Measurements from ENCODE around the gene PEX19.
A peak's percentile ranks its signal among the peaks of the same experiment; 100 is the strongest.

PEX19 gene

DNA sequence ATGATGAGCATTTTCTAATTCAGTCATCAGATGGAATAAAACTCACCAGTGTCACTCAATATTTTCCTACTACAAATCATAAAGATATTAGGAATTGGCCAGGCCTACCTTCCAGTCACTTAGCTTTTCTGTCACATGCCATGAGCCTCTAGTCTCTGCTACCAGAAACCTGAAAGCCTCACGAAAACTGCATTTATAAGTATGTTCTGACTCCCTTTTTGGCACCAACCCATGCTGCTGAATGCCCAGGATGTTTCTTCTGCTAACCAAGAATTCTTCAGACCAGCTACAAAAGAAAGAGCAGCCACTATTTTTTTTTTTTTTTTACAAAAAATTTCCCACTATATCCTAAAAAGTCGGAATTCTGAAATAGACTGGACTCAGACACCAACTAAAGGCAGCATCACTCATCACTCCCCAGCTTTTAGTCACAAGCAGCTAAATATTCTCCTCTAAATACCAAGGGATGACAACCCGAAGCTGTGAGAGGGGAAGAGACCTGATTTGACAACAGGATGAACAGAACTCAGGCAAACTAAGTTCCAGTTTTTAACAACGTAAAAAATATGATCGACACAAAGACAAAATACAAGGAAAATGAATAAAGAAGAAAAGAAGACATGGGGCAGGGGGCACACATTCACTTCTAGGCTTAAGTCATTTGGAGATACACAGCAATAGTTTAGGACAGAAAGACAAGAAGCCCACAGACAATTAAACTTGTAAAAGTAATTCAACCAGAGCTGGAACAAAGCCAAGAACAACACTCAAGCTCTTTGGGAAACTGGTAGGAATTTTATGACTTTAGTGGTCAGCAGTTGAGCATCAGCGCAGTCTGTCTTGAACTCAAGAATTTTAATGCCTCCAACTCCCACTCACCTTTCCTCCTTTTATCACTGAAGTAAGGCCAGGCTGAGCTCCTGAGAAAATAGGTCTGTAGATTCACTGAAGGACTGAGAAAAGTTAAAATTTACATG lies 24.2 kb downstream of the PEX19 start:
- Mint-ChIP-seq H3K36me3 (ENCODE audit: low read depth) (peaks cover 28% of the 10 kb centered on the region), H3K27me3 (peaks cover 2% of the 10 kb centered on the region), H3K27ac (peak overlapping the region; percentile 100), H3K4me1 (peaks cover 71% of the 10 kb centered on the region), H3K4me3 (peak overlapping the region; percentile 100), H3K9me3 (no peaks in the 10 kb centered on the region)
- DNase-seq (no peak), ATAC-seq (no peak)

DNA sequence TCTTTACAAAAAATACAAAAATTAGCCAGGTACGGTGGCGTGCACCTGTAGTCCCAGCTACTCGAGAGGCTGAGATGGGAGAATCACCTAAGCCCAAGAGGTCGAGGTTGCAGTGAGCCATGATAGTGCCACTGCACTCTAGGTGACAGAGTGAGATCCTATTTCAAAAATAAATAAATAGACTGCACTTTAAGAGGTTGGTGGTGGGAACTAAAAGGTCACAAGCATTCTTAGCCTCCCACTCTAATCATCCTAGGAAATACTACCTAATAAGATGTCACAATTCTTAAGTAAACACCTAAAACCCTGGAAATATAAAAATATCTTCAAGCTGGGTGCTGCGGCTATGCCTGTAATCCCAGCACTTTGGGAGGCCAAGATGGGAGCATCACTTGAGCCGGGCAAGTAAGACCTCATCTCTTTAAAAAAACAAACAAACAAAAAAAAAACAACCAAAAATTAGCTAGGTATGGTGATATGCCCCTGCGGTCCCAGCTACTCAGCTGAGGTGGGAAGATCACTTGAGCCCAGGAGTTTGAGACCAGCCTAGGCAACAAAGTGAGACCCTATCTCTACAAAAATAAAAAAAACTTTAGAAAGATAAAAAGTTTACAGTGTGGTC lies 26.6 kb downstream of the PEX19 start:
- ATAC-seq = no peak
- Mint-ChIP-seq H3K36me3 (ENCODE audit: low read depth) (peaks cover 30% of the 10 kb centered on the region), H3K9me3 (no peaks in the 10 kb centered on the region), H3K4me3 (no peak overlapping the region), H3K27me3 (peaks cover 2% of the 10 kb centered on the region), H3K4me1 (peaks cover 61% of the 10 kb centered on the region), H3K27ac (no peak overlapping the region)
- no peak for DNase-seq

GRCh38 chr1:160257411-160258015 lies 27.4 kb downstream of the PEX19 start:
- DNase-seq = no peak
- no peak overlapping the region for H3K27ac Mint-ChIP-seq
- peaks cover 55% of the 10 kb centered on the region for H3K4me1 Mint-ChIP-seq
- H3K9me3 Mint-ChIP-seq = no peaks in the 10 kb centered on the region
- H3K36me3 Mint-ChIP-seq (ENCODE audit: low read depth) = peaks cover 32% of the 10 kb centered on the region
- H3K4me3 Mint-ChIP-seq = no peak overlapping the region
- H3K27me3 Mint-ChIP-seq = peaks cover 2% of the 10 kb centered on the region
- ATAC-seq = no peak

DNA sequence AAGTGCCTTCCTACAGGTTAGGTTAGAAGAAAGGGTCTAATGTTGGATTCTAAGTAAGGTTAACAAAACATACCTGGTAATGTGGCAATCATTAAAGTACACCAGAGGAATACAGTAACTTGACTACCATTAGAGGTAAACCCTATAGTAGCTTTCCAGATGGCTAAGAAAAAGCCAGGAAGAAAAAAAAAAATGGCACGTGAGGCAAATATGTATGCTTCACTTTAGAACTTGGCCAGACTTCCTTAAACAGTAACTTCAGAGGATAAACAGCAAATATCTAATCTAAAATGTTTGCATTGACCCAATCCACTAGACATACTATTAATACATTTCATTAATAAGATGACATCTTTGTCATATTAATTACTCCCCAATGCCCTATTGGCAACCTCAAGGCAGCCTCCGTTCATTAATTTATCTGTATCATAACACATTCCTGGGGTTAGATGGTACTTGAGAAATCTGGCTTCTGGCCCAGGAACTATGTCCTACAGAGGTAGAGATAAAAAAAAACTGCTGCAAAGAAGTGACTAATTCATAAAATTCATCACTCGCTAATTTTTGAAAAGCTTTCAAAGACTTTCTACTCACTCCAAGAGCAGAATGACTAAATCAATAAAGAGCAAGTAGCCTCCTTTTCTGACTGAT lies 28.4 kb downstream of the PEX19 start:
- H3K4me3 Mint-ChIP-seq = no peak overlapping the region
- H3K36me3 Mint-ChIP-seq (ENCODE audit: low read depth) = peaks cover 27% of the 10 kb centered on the region
- ATAC-seq (no peak), DNase-seq (no peak)
- no peaks in the 10 kb centered on the region for H3K9me3 Mint-ChIP-seq
- no peaks in the 10 kb centered on the region for H3K27me3 Mint-ChIP-seq
- H3K4me1 Mint-ChIP-seq = peaks cover 53% of the 10 kb centered on the region
- no peak overlapping the region for H3K27ac Mint-ChIP-seq

- H3K27me3 Mint-ChIP-seq = no peaks in the 10 kb centered on the region
- H3K4me3 Mint-ChIP-seq = no peak overlapping the region
- H3K4me1 Mint-ChIP-seq = peaks cover 48% of the 10 kb centered on the region
- ATAC-seq = no peak
- no peaks in the 10 kb centered on the region for H3K9me3 Mint-ChIP-seq
- H3K36me3 Mint-ChIP-seq (ENCODE audit: low read depth) = peaks cover 25% of the 10 kb centered on the region
- H3K27ac Mint-ChIP-seq = no peak overlapping the region
- DNase-seq = no peak
These were observed 29.1 kb downstream of the PEX19 start for GRCh38 chr1:160255781-160256300.

DNA sequence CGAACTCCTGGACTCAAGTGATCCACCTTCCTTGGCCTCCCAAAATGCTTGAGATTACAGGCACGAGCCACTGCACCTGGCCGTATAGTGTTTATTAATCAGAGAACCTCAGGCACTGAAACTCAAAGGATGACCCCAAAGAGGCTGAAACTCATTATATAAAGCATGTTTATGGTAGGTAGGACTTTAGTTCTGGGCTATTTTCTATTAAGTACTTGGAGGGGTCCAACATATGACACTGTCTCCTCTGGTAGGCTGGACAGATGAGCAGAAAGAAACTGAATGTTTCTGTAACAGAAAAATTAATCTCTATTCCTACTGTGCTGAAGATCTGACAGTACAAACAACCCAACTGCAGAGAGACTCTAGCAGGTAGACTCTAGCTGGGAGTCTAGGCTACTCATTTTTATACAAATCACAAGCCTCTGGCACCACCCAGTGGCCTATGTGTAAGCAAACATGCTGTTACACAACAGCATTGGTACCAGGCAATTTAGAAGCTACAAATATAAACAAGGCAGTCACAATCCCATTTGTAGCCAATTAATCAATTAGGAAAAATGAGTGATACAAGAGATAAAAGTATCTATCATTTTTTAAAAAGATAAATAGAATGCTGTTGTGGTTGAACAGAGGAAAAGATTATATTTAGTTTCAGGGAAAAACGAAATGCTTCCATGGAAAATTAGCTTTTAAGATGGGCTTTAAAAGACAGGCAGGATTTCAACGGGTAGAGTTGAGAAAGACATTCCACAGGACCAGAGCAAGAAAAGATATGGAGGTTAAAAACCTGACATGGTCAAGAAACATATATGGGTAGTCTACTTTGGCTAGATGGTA lies 33.0 kb downstream of the PEX19 start:
- peak; percentile 26 for DNase-seq
- no peaks in the 10 kb centered on the region for H3K9me3 Mint-ChIP-seq
- H3K27ac Mint-ChIP-seq = no peak overlapping the region
- no peak overlapping the region for H3K4me3 Mint-ChIP-seq
- peak; percentile 81 for ATAC-seq
- peaks cover 16% of the 10 kb centered on the region for H3K4me1 Mint-ChIP-seq
- peaks cover 4% of the 10 kb centered on the region for H3K36me3 Mint-ChIP-seq (ENCODE audit: low read depth)
- no peaks in the 10 kb centered on the region for H3K27me3 Mint-ChIP-seq

DNA sequence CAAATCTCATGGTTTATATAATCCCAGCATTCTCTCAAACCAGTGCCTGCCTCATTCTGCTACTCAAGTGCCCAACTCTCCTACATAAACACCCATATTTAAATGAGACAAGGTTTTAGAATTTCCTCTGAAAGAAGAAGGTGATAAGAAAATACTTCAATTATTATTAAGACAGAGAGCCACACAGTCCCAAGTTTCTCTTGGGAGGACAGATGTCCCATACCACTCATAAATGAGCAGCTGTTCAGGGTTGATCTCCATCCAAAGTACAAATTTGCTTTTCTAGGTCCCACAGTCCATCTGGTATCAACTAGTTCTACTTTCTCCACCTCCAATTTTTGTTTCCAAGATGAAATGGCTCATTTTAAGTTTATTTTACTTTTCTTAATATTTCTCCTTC lies 33.9 kb downstream of the PEX19 start:
- peaks cover 10% of the 10 kb centered on the region for H3K4me1 Mint-ChIP-seq
- no peaks in the 10 kb centered on the region for H3K9me3 Mint-ChIP-seq
- H3K27me3 Mint-ChIP-seq = no peaks in the 10 kb centered on the region
- no peak overlapping the region for H3K4me3 Mint-ChIP-seq
- ATAC-seq = no peak
- H3K36me3 Mint-ChIP-seq (ENCODE audit: low read depth) = peaks cover 4% of the 10 kb centered on the region
- no peak for DNase-seq
- H3K27ac Mint-ChIP-seq = no peak overlapping the region

DNA sequence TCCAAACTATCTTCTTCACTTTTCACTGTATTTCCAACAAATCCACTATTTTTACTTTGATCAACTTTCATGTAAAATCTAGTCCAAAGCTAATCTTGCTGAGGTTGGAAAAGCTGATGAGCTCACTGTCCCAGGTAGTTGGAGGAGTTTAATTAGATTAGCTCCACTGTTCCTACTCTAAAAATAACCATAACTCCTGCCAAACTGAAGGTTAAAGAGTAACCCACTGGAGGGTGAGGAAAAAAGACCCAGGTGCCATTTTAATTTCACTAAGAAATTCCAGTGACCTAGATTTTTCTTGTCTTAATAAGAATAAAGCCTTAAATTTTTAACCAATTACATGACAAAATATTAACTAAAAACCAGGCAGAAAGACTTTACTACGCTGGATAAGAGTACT lies 37.9 kb downstream of the PEX19 start:
- H3K4me3 Mint-ChIP-seq = no peak overlapping the region
- no peak for DNase-seq
- H3K27ac Mint-ChIP-seq = no peak overlapping the region
- ATAC-seq = no peak
- no peaks in the 10 kb centered on the region for H3K27me3 Mint-ChIP-seq
- H3K4me1 Mint-ChIP-seq = peaks cover 9% of the 10 kb centered on the region
- no peaks in the 10 kb centered on the region for H3K9me3 Mint-ChIP-seq
- peaks cover 12% of the 10 kb centered on the region for H3K36me3 Mint-ChIP-seq (ENCODE audit: low read depth)

GRCh38 chr1:160245434-160245833 lies 39.5 kb downstream of the PEX19 start:
- Mint-ChIP-seq H3K27ac (no peak overlapping the region), H3K9me3 (no peaks in the 10 kb centered on the region), H3K4me3 (no peak overlapping the region), H3K4me1 (peaks cover 3% of the 10 kb centered on the region), H3K36me3 (ENCODE audit: low read depth) (peaks cover 18% of the 10 kb centered on the region), H3K27me3 (no peaks in the 10 kb centered on the region)
- DNase-seq (no peak), ATAC-seq (no peak)

- Mint-ChIP-seq H3K36me3 (ENCODE audit: low read depth) (peaks cover 27% of the 10 kb centered on the region), H3K4me1 (peaks cover 3% of the 10 kb centered on the region), H3K27me3 (no peaks in the 10 kb centered on the region), H3K4me3 (no peak overlapping the region), H3K9me3 (no peaks in the 10 kb centered on the region), H3K27ac (no peak overlapping the region)
- DNase-seq (no peak), ATAC-seq (no peak)
These were observed 40.7 kb downstream of the PEX19 start for GRCh38 chr1:160244209-160244608.

- H3K4me3 Mint-ChIP-seq = no peak overlapping the region
- DNase-seq = no peak
- H3K36me3 Mint-ChIP-seq (ENCODE audit: low read depth) = peaks cover 31% of the 10 kb centered on the region
- H3K27ac Mint-ChIP-seq = no peak overlapping the region
- ATAC-seq = no peak
- H3K4me1 Mint-ChIP-seq = peaks cover 3% of the 10 kb centered on the region
- no peaks in the 10 kb centered on the region for H3K27me3 Mint-ChIP-seq
- H3K9me3 Mint-ChIP-seq = no peaks in the 10 kb centered on the region
These were observed 41.2 kb downstream of the PEX19 start for GRCh38 chr1:160243767-160244166.

GRCh38 chr1:160239582-160240299 lies 45.2 kb downstream of the PEX19 start:
- DNase-seq (no peak), ATAC-seq (no peak)
- Mint-ChIP-seq H3K4me1 (no peaks in the 10 kb centered on the region), H3K9me3 (no peaks in the 10 kb centered on the region), H3K36me3 (ENCODE audit: low read depth) (peaks cover 53% of the 10 kb centered on the region), H3K27me3 (no peaks in the 10 kb centered on the region), H3K4me3 (no peak overlapping the region), H3K27ac (no peak overlapping the region)

DNA sequence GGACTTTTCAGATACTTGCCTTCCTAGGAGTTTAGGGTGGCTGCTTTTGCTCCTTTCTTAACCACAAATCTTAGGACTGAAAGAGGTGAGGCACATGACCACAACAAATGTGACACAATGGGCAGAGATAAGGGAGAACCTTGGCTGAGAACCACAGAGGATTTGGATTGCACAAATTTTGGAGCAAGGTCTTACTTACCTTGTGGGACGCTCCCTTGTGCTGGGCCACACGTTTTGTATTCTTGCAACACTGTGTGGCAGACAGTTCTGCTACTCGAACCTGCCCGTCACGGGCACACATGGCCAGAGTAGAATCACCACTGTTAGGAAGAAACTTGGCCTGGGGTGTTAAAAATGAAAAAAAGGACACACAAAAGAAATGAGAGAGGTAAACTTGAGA lies 46.5 kb downstream of the PEX19 start:
- DNase-seq (no peak), ATAC-seq (no peak)
- Mint-ChIP-seq H3K27ac (no peak overlapping the region), H3K27me3 (no peaks in the 10 kb centered on the region), H3K36me3 (ENCODE audit: low read depth) (peaks cover 54% of the 10 kb centered on the region), H3K4me1 (peaks cover 6% of the 10 kb centered on the region), H3K9me3 (no peaks in the 10 kb centered on the region), H3K4me3 (no peak overlapping the region)
